Lower lobe of right lung (tissue), 2 donors: Measurements from ENCODE around the gene TTC28. TPM values are rescaled to one million over a fixed set of nuclear protein-coding genes. Genes with fewer than 3 reads are reported as not detected.
"Not testable (repeated sequence)": the region's sequence is repeated elsewhere in the genome, so short reads cannot be mapped to it uniquely, and the experiment has no call there.

Experiments used
- ATAC-seq, 2 donors: fragments of 200-7000 bp; cut with Tn5 transposase; one replicate each; pipeline ENCODE4 v1.9.1; 2020 to 2022; ENCODE audit warnings: mild to moderate bottlenecking in 2 of 2, moderate library complexity in 2 of 2
- DNase-seq: peaks from one replicate; pipeline ENCODE4 v3.0.0-alpha.2; 2020
- H3K27ac ChIP-seq: fragments of 200-600 bp; one replicate; pipeline ENCODE4 v1.8.0; 2022
- H3K27me3 ChIP-seq: fragments of 200-600 bp; one replicate; pipeline ENCODE4 v1.8.0; 2022; ENCODE audit warnings: low read depth
- H3K36me3 ChIP-seq: fragments of 200-600 bp; one replicate; pipeline ENCODE4 v1.8.0; 2022; ENCODE audit warnings: mild to moderate bottlenecking
- H3K4me1 ChIP-seq: fragments of 200-600 bp; one replicate; pipeline ENCODE4 v1.8.0; 2022
- H3K4me3 ChIP-seq: fragments of 200-600 bp; one replicate; pipeline ENCODE4 v1.8.0; 2022; ENCODE audit warnings: mild to moderate bottlenecking
- H3K9me3 ChIP-seq: fragments of 200-600 bp; one replicate; pipeline ENCODE4 v1.8.0; 2022
- intact Hi-C: fragments of 100-400 bp; cut with DNase I; formaldehyde crosslinking; loops from one replicate; pipeline ENCODE4 v1.11.0; 2022
- total RNA-seq: library from RNA; stranded (reverse); fragmentation: NEBNext Ultra II Directional; extraction: Animal tissue kit (Norgen Biotek cat#: 25700); gene quantifications from one replicate; pipeline ENCODE4 v1.2.1, GENCODE V29; 2021
- TF ChIP-seq, protein P1 (sequence below): fragments of 200-600 bp; IDR thresholded peaks from one replicate; pipeline ENCODE4 v1.8.0; 2022; ENCODE audit warnings: antibody characterized with exemption, mild to moderate bottlenecking
- donor health status: DM: no; HTN: yes; CAD: no; lungs with severe emphysema.

Gene TTC28
- total RNA-seq, 1 donor from 2014 or later = 39.6 TPM

DNA sequence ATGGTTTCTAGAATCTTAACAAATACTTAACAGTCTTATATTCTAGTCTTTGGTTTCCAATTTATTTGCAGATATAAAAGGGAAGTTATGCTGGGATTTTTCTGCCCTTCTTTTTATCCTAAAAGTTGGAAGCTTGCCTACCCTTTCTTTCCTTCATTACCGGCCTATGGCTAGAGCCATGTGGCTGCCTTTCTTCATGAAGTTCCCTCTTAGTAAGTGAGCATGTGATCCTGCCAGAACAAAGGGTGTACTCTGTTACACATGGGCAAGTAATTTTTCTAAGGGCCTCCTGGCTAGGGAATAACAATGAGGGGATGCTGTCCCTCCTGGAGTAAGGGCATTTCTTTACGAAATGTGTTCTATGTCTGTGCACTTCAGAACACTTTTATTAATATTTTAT lies 508.5 kb downstream of the TTC28 start:
- Histone ChIP-seq H3K27ac (no peak overlapping the region), H3K9me3 (no peaks in the 10 kb centered on the region), H3K4me1 (peaks cover 20% of the 10 kb centered on the region), H3K36me3 (no peaks in the 10 kb centered on the region), H3K4me3 (no peak overlapping the region), H3K27me3 (no peaks in the 10 kb centered on the region)
- ATAC-seq = no peak
- intact Hi-C loops = no loop called here
- no peak for DNase-seq
- TF ChIP-seq, protein P1, sequence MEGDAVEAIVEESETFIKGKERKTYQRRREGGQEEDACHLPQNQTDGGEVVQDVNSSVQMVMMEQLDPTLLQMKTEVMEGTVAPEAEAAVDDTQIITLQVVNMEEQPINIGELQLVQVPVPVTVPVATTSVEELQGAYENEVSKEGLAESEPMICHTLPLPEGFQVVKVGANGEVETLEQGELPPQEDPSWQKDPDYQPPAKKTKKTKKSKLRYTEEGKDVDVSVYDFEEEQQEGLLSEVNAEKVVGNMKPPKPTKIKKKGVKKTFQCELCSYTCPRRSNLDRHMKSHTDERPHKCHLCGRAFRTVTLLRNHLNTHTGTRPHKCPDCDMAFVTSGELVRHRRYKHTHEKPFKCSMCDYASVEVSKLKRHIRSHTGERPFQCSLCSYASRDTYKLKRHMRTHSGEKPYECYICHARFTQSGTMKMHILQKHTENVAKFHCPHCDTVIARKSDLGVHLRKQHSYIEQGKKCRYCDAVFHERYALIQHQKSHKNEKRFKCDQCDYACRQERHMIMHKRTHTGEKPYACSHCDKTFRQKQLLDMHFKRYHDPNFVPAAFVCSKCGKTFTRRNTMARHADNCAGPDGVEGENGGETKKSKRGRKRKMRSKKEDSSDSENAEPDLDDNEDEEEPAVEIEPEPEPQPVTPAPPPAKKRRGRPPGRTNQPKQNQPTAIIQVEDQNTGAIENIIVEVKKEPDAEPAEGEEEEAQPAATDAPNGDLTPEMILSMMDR = no peak

DNA sequence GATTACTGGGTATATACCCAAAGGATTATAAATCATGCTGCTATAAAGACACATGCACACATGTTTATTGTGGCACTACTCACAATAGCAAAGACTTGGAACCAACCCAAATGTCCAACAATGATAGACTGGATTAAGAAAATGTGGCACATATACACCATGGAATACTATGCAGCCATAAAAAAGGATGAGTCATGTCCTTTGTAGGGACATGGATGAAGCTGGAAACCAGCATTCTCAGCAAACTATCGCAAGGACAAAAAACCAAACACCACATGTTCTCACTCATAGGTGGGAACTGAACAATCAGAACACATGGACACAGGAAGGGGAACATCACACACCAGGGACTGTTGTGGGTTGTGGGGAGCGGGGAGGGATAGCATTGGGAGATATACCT lies 510.3 kb downstream of the TTC28 start:
- H3K9me3 ChIP-seq, intact Hi-C loops, H3K4me3 ChIP-seq, DNase-seq, H3K36me3 ChIP-seq, ATAC-seq, H3K27ac ChIP-seq, H3K27me3 ChIP-seq: not testable (repeated sequence)
- H3K4me1 ChIP-seq = peaks cover 20% of the 10 kb centered on the region

GRCh38 chr22:28155808-28156207 lies 523.8 kb downstream of the TTC28 start:
- intact Hi-C loops = no loop called here
- H3K4me1 ChIP-seq = no peaks in the 10 kb centered on the region
- H3K27ac ChIP-seq = no peak overlapping the region
- H3K4me3 ChIP-seq = no peak overlapping the region
- ATAC-seq (no peak), DNase-seq (no peak)
- peaks cover 5% of the 10 kb centered on the region for H3K9me3 ChIP-seq
- TF ChIP-seq, protein P1 = no peak
- H3K27me3 ChIP-seq = no peaks in the 10 kb centered on the region
- no peaks in the 10 kb centered on the region for H3K36me3 ChIP-seq

DNA sequence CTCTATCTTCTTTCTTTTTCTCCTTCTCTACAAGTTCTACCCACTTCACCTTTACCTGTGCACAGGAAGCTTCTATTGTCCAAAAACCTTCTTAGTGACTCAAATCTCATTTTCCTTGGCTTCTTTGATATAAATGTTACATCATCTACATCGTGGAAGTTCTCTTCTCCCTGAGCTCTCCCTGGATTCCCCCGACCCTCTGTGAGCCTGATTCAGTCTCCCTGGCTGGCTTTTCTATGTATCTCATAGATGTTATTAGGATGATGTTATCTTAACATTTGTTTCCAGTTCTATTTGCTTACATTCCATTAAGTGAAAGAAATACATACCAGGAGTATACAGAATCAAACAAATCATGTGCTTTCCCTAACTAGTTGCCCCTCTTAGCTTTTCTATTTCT lies 524.8 kb downstream of the TTC28 start:
- Histone ChIP-seq H3K27ac (no peak overlapping the region), H3K4me1 (no peaks in the 10 kb centered on the region), H3K36me3 (no peaks in the 10 kb centered on the region), H3K9me3 (peaks cover 5% of the 10 kb centered on the region), H3K27me3 (no peaks in the 10 kb centered on the region), H3K4me3 (no peak overlapping the region)
- no peak for DNase-seq
- intact Hi-C loops = no loop called here
- TF ChIP-seq, protein P1 = no peak
- ATAC-seq = no peak

DNA sequence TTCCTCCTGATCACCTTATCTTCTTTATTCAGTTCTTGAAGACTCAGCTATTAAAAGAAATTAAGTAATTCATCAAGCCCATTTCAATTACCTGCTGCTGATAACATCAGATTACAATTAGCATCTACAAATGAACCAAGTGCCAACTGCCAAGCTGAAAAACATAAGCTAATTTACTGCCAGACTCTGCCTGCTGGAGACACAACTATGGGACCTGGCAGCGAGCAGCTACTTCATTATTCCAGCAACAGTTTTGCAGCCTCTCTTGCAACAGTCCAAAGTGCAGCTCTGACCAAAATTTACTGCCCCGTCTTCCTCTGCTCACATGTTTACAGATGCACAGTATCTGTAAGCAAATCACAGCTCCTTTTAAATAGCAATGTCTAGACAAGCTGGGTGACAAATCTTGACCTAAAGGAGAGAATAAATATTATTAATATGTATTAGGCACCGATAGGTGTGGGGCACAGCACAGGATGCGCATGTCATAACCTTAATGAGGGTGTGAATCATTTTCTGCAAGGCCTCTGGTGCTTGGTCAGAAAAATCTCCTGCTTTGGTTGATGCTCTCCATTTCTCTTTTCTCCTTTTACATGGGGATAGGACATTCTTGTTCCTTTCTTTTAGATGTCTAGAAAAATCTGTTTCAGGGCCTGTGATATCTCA lies 528.4 kb downstream of the TTC28 start:
- intact Hi-C loops = no loop called here
- Histone ChIP-seq H3K9me3 (no peaks in the 10 kb centered on the region), H3K4me1 (no peaks in the 10 kb centered on the region), H3K4me3 (no peak overlapping the region), H3K27me3 (no peaks in the 10 kb centered on the region), H3K27ac (no peak overlapping the region), H3K36me3 (no peaks in the 10 kb centered on the region)
- no peak for ATAC-seq
- no peak for DNase-seq
- TF ChIP-seq, protein P1 = no peak

GRCh38 chr22:28148816-28149465 lies 530.7 kb downstream of the TTC28 start:
- Histone ChIP-seq H3K36me3 (no peaks in the 10 kb centered on the region), H3K4me3 (no peak overlapping the region), H3K27ac (no peak overlapping the region), H3K4me1 (peaks cover 3% of the 10 kb centered on the region), H3K9me3 (no peaks in the 10 kb centered on the region), H3K27me3 (no peaks in the 10 kb centered on the region)
- TF ChIP-seq, protein P1 = no peak
- DNase-seq (no peak), ATAC-seq (no peak)
- intact Hi-C loops = no loop called here
